Ovary (tissue), 9 donors: ENCODE measurements around the gene SLC22A12. TPM values are rescaled to one million over a fixed set of nuclear protein-coding genes. Genes with fewer than 3 reads are reported as not detected.
A peak's percentile ranks its signal among the peaks of the same experiment; 100 is the strongest.

ENCODE experiments used
- DNase-seq, 5 donors: peaks; one replicate each; pipeline ENCODE4 v3.0.0-alpha.2; 2019 to 2020
- H3K27ac ChIP-seq, 2 donors: fragments of 200-600 bp; one replicate each; pipeline versions ENCODE4 v1.5.1 to v1.8.0; 2019 to 2022
- H3K27me3 ChIP-seq: fragments of 200-600 bp; one replicate; pipeline ENCODE4 v1.8.0; 2022
- H3K36me3 ChIP-seq: fragments of 200-600 bp; sonication (generic); one replicate; pipeline ENCODE4 v1.5.1; 2019
- H3K4me1 ChIP-seq: one replicate; pipeline ENCODE4 v1.8.1; 2013; ENCODE audit warnings: mild to moderate bottlenecking, moderate library complexity; ENCODE audit not compliant: insufficient read depth
- H3K4me3 ChIP-seq: fragments of 200-600 bp; sonication (generic); one replicate; pipeline ENCODE4 v1.5.1; 2017
- H3K9me3 ChIP-seq, 2 donors: fragments of 200-600 bp in 1 of 2; sonication (generic) in 1 of 2; one replicate each; pipeline versions ENCODE4 v1.5.1 to v1.8.1; 2013 to 2019; ENCODE audit warnings: mild to moderate bottlenecking in 1 of 2, moderate library complexity in 1 of 2
- EP300 ChIP-seq: sonication (generic); formaldehyde crosslinking; IDR thresholded peaks from one replicate; pipeline ENCODE4 v1.6.1; 2017; ENCODE audit warnings: antibody characterized with exemption
- POLR2A ChIP-seq: fragments of 450-650 bp; IDR thresholded peaks from one replicate; pipeline ENCODE4 v1.6.1; 2017; ENCODE audit warnings: antibody characterized with exemption, mild to moderate bottlenecking, moderate library complexity
- WGBS, 3 donors: extraction: QIAGEN DNeasy Blood & Tissue Kit in 1 of 3; methylation state at CpG; one replicate each; pipeline versions ENCODE4 v1.1.5 to v1.1.7; 2013 to 2017; 5-methylcytosine and 5-hydroxymethylcytosine counted together
- intact Hi-C, 4 donors: fragments of 100-400 bp; cut with DNase I; formaldehyde crosslinking; loops; one replicate each; pipeline versions ENCODE4 v1.11.0 to v1.15.1; 2022 to 2023
- polyA plus RNA-seq, 2 donors: library from polyadenylated mRNA; stranded (reverse); fragments of 200-250 nt in 1 of 2; fragments of 350-450 nt in 1 of 2; fragmentation: Illumina TruSeq in 1 of 2; extraction: RNeasy Lipid Tissue Mini Kit (QIAGEN cat#74804) in 1 of 2; gene quantifications; one replicate each; pipeline ENCODE4 v1.2.3, GENCODE V29; 2013 to 2014
- total RNA-seq, 7 donors: library from RNA; depleted of rRNA in 2 of 7; stranded (reverse); fragments of >200 nt in 2 of 7; fragmentation: NEBNext Ultra II Directional in 3 of 7; extraction: Animal tissue kit (Norgen Biotek cat#: 25700) in 3 of 7; gene quantifications; one replicate each; pipeline versions ENCODE4 v1.1.0 to v1.2.4, GENCODE V29; 2016 to 2023
- TF ChIP-seq, protein P1 (sequence below), 3 donors: fragments of 450-650 bp in 2 of 3; fragments of 200-600 bp in 1 of 3; IDR thresholded peaks; one replicate each; pipeline versions ENCODE4 v1.5.1 to v1.8.0; 2016 to 2022; ENCODE audit warnings: antibody characterized with exemption in 3 of 3, mild to moderate bottlenecking in 1 of 3
- donor health status: DM: no; HTN: no; CAD: no; lungs with moderate emphysema.
- donor health status: DM: no; HTN: no; CAD: no.
- donor health status: Bipolar disorder and iron deficiency.
- donor health status: DM: yes; HTN: yes; CAD: no.
- donor health status: DM: no; HTN: no; CAD: no.
- donor health status: DM: yes; HTN: yes; CAD: no.

SLC22A12 gene
- total and polyA plus RNA-seq, 9 donors = not detected

DNA sequence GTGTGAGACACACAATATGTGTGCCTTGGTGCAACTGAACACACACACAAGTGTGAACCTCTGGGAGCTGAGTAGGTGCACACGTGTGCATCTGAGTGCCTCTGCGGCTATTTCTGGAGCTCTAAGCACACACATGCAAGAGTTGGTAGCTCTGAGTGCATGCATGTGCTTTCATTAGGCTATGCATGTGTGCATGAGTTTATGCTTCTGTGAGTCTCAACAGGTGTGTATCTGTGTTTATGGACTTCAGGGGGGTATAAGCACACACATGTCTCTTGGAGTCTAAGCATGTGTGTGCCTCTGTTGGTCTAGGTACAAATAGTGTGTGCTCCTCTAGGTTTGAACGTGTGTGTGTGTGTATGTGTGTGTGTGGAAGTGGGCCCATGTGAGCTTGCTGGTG, 25.8 kb downstream of the SLC22A12 start:
- no peaks in the 10 kb centered on the region for H3K27me3 ChIP-seq
- H3K4me3 ChIP-seq = no peak overlapping the region
- no peaks in the 10 kb centered on the region for H3K36me3 ChIP-seq
- 76 to 90% (median 88%) methylated on average over 3 of the region's 3 CpGs for WGBS, 3 donors
- intact Hi-C loops = no loop called here
- peaks cover 33% of the 10 kb centered on the region for H3K4me1 ChIP-seq
- H3K9me3 ChIP-seq = no peaks in the 10 kb centered on the region
- no peak for DNase-seq
- TF ChIP-seq POLR2A (no peak), EP300 (no peak)
- TF ChIP-seq, protein P1, sequence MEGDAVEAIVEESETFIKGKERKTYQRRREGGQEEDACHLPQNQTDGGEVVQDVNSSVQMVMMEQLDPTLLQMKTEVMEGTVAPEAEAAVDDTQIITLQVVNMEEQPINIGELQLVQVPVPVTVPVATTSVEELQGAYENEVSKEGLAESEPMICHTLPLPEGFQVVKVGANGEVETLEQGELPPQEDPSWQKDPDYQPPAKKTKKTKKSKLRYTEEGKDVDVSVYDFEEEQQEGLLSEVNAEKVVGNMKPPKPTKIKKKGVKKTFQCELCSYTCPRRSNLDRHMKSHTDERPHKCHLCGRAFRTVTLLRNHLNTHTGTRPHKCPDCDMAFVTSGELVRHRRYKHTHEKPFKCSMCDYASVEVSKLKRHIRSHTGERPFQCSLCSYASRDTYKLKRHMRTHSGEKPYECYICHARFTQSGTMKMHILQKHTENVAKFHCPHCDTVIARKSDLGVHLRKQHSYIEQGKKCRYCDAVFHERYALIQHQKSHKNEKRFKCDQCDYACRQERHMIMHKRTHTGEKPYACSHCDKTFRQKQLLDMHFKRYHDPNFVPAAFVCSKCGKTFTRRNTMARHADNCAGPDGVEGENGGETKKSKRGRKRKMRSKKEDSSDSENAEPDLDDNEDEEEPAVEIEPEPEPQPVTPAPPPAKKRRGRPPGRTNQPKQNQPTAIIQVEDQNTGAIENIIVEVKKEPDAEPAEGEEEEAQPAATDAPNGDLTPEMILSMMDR (IDR thresholded peaks at IDR 0.05) = no peak
- H3K27ac ChIP-seq = no peak overlapping the region

DNA sequence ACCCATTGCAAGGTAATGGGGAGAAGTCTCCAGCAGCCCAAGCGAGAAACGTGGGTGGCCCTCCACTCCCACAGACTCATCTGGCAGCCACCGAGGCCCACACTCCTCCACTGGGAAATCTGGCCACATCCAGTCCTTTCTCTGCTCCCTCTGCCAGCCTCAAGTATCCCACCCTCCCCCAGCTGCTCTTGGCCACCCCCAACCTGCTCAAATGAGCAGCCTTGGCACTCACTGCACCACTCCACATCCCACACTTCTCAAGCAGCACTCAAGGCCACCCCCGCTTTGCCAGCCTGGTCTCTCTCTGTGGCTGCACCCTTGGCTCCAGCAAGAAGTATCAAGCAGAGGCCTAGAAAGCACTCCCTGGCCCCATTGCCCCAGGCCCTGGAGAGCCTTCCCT, 28.2 kb downstream of the SLC22A12 start:
- intact Hi-C loops = no loop called here
- Histone ChIP-seq H3K4me1 (peaks cover 35% of the 10 kb centered on the region), H3K27ac (peak overlapping the region; percentile 88 to 91), H3K4me3 (peak overlapping the region; percentile 14), H3K36me3 (no peaks in the 10 kb centered on the region), H3K9me3 (no peaks in the 10 kb centered on the region), H3K27me3 (no peaks in the 10 kb centered on the region)
- TF ChIP-seq POLR2A = no peak
- TF ChIP-seq, protein P1 (IDR thresholded peaks at IDR 0.05) = no peak
- no peak for TF ChIP-seq EP300
- no peak for DNase-seq
- WGBS, 3 donors = 51 to 62% (median 57%) methylated on average over 4 of the region's 4 CpGs

DNA sequence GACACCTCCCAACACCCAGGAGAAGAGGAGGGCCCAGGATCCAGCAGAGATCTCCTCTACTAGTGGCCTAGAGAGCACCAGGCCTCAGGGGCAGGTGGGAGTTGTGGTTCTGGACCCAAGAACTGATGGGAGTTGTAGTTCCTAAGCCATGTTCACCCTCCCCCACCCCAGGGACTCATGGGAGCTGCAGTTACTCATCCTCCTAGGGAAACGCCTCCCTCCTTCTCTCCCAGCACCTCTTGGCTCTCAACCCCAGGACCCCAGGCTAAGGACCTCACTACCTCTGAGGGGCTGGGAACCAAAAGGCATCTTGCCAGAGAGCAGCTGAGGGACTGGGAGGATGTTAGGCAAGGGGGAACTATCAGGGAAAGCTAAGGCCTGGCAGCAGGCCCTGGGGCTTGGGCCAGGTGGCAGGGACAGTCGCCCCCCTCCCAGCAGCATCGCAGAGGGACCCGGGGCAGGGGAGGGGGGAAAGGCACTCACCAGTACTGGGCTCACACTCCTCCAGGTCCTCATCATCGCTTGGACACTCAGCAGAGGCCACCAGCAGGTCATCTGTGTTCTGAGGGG, 28.9 kb downstream of the SLC22A12 start:
- WGBS, 3 donors = 15 to 20% (median 20%) methylated on average over 3 to 5 of the region's 5 CpGs
- TF ChIP-seq, protein P1 (IDR thresholded peaks at IDR 0.05) = no peak
- TF ChIP-seq POLR2A (no peak), EP300 (no peak)
- Histone ChIP-seq H3K27me3 (no peaks in the 10 kb centered on the region), H3K4me3 (peak overlapping the region; percentile 14), H3K36me3 (no peaks in the 10 kb centered on the region), H3K4me1 (peaks cover 35% of the 10 kb centered on the region), H3K27ac (peak overlapping the region; percentile 88 to 91), H3K9me3 (no peaks in the 10 kb centered on the region)
- peak; percentile 82 to 93 (median 87) for DNase-seq
- intact Hi-C loops = no loop called here

DNA sequence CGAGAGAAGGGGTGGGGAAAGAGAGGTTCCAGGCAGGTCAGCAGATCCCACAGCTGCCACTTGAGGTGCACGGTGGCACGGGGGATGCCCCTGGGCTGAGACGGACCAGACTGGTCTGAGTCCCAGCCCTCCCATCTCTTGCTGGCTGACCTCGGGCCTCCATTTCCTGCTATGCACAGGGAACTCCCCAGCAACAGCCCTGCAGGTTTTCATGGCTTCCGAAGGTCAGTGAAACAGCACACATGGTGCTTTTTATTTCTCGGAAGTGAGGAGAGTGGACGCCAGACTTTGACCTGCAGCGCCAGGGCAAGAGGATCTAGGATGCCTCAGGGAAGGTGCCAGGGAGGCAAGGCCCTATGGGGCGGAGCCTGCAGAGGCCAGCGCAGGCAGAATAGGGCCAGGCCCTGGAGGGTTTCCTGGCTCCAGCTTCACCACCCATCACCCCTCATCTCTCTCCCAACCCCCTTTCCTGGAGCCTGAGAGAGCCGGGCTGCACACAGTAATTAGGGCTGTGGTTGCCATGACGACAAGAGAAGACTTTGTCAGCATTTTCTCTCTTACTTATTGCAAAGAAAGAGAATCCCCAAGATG, 29.5 kb downstream of the SLC22A12 start:
- Histone ChIP-seq H3K9me3 (no peaks in the 10 kb centered on the region), H3K4me3 (no peak overlapping the region), H3K4me1 (peaks cover 35% of the 10 kb centered on the region), H3K36me3 (no peaks in the 10 kb centered on the region), H3K27me3 (no peaks in the 10 kb centered on the region), H3K27ac (peak overlapping the region; percentile 88 to 91)
- TF ChIP-seq EP300 = peak; percentile 45
- TF ChIP-seq, protein P1 (IDR thresholded peaks at IDR 0.05) = no peak
- no peak for TF ChIP-seq POLR2A
- intact Hi-C loops = no loop called here
- WGBS, 3 donors = 13 to 23% (median 17%) methylated on average over 13 of the region's 13 CpGs
- DNase-seq = peak; percentile 68 to 83 (median 71)
